Glutamatergic neuron (in vitro differentiated cells): ENCODE measurements around the gene ARHGEF28. TPM values are rescaled to one million over a fixed set of nuclear protein-coding genes. Genes with fewer than 3 reads are reported as not detected.

Source experiments
- DNase-seq: peaks from one replicate; pipeline ENCODE4 v3.0.0; 2022
- H3K27ac Mint-ChIP-seq: one replicate; pipeline ENCODE4 v1.8.0; 2020; ENCODE audit warnings: mild to moderate bottlenecking, mixed read lengths, inconsistent platforms; ENCODE audit not compliant: unreplicated experiment
- H3K27me3 Mint-ChIP-seq: one replicate; pipeline ENCODE4 v1.8.0; 2020; ENCODE audit warnings: mild to moderate bottlenecking, moderate library complexity, mixed read lengths, inconsistent platforms; ENCODE audit not compliant: unreplicated experiment
- H3K36me3 Mint-ChIP-seq: one replicate; pipeline ENCODE4 v1.8.0; 2020; ENCODE audit warnings: mild to moderate bottlenecking, mixed read lengths, inconsistent platforms; ENCODE audit not compliant: unreplicated experiment
- H3K4me1 Mint-ChIP-seq: one replicate; pipeline ENCODE4 v1.8.0; 2020; ENCODE audit warnings: mild to moderate bottlenecking, low read depth, mixed read lengths, inconsistent platforms; ENCODE audit not compliant: unreplicated experiment
- H3K4me3 Mint-ChIP-seq: one replicate; pipeline ENCODE4 v1.8.0; 2020; ENCODE audit warnings: mild to moderate bottlenecking, mixed read lengths, inconsistent platforms; ENCODE audit not compliant: unreplicated experiment
- H3K9me3 Mint-ChIP-seq: one replicate; pipeline ENCODE4 v1.8.0; 2020; ENCODE audit warnings: mild to moderate bottlenecking, moderate library complexity, mixed read lengths, inconsistent platforms; ENCODE audit not compliant: unreplicated experiment
- total RNA-seq: library from RNA; stranded (reverse); fragmentation: NEBNext Ultra II Directional; extraction: Animal tissue kit (Norgen Biotek cat#: 25700); gene quantifications from one replicate; pipeline ENCODE4 v1.2.1, GENCODE V29; 2021; ENCODE audit not compliant: unreplicated experiment
- TF ChIP-seq, protein P1 (sequence below): fragments of 200-600 bp; sonication (generic); IDR thresholded peaks from one replicate; pipeline ENCODE4 v1.5.0; 2021; ENCODE audit not compliant: partially characterized antibody, unreplicated experiment

The ARHGEF28 gene
- total RNA-seq, 1 donor from 2014 or later, result 0.47 TPM

DNA sequence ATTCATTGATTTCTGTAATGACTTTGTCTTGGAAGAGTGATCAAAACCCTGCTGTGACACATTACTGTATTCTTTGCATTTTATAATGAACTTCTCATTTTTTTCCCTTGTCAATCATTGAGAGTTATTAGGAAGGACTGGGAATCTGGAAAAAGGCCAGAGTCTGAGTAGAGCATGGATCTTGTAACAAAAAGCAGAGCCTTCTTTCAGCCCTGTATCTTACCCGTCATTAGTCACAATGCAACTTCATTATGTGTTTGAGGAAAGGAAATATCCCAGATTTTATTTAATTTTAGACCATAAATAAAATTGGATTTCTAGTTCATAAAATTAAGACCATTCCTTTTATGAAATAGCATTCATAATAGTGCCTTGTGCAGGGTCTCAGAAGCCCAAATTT is 131.4 kb downstream of the ARHGEF28 start:
- no peaks in the 10 kb centered on the region for H3K9me3 Mint-ChIP-seq
- H3K4me3 Mint-ChIP-seq, result no peak overlapping the region
- no peaks in the 10 kb centered on the region for H3K36me3 Mint-ChIP-seq
- TF ChIP-seq, protein P1, sequence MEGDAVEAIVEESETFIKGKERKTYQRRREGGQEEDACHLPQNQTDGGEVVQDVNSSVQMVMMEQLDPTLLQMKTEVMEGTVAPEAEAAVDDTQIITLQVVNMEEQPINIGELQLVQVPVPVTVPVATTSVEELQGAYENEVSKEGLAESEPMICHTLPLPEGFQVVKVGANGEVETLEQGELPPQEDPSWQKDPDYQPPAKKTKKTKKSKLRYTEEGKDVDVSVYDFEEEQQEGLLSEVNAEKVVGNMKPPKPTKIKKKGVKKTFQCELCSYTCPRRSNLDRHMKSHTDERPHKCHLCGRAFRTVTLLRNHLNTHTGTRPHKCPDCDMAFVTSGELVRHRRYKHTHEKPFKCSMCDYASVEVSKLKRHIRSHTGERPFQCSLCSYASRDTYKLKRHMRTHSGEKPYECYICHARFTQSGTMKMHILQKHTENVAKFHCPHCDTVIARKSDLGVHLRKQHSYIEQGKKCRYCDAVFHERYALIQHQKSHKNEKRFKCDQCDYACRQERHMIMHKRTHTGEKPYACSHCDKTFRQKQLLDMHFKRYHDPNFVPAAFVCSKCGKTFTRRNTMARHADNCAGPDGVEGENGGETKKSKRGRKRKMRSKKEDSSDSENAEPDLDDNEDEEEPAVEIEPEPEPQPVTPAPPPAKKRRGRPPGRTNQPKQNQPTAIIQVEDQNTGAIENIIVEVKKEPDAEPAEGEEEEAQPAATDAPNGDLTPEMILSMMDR, result no peak
- no peak overlapping the region for H3K27ac Mint-ChIP-seq
- no peak for DNase-seq
- H3K4me1 Mint-ChIP-seq, result no peaks in the 10 kb centered on the region
- H3K27me3 Mint-ChIP-seq, result no peaks in the 10 kb centered on the region

DNA sequence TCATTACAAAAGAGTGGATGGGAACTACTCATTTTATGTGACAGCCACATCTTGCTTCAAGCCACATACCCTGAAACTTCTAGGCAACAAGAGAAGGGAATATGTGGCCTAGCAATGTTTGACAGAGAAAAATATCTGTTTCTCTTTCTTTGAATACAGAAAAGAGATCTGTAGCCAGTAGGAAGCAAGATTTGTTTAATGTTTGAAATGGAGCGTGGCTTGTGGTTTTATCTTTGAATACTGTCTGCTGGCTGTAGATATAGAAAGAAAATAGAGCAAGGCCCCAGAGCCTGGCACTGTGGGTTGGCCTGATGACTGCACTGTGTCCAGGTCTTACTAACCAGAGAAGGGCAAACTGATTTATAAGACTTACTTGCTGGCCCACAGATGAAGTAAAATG is 133.8 kb downstream of the ARHGEF28 start:
- Mint-ChIP-seq H3K36me3 (no peaks in the 10 kb centered on the region), H3K4me3 (no peak overlapping the region), H3K27ac (no peak overlapping the region), H3K9me3 (no peaks in the 10 kb centered on the region), H3K27me3 (no peaks in the 10 kb centered on the region), H3K4me1 (no peaks in the 10 kb centered on the region)
- TF ChIP-seq, protein P1, result no peak
- DNase-seq, result no peak

DNA sequence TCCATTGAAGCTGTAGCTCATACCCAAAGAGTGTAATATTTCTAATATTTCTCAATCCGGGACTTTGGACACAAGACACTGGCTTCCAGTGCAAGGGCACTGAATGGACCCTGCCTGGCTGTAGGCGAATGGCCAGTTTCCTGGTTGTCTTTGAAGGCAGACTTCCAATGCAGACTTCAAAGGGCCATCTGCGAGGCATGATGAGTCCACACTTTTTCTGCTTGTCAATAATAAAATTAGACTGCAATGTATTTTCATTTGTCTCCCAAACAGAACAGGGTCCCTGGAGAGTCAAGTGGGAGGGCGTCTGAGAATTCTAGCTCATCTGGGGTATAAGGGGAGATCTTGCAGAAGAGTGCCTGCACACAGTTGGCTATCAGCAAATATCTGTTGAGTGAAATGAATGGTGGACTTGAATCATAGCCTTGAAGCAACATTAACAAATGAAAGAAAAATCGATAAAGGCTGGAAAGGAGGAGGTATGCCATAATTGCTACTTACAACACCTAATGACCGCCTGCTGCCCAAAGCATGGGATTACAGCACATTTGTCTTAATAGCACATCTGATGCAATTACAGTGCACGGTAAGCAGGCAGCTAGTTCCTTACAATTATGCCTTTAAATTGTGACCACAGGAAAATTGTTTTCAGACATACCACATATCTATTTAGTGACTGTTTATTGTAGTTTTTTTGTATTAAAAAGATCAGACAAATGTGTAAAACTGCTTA is 137.5 kb downstream of the ARHGEF28 start:
- Mint-ChIP-seq H3K27me3 (no peaks in the 10 kb centered on the region), H3K4me1 (no peaks in the 10 kb centered on the region)

DNA sequence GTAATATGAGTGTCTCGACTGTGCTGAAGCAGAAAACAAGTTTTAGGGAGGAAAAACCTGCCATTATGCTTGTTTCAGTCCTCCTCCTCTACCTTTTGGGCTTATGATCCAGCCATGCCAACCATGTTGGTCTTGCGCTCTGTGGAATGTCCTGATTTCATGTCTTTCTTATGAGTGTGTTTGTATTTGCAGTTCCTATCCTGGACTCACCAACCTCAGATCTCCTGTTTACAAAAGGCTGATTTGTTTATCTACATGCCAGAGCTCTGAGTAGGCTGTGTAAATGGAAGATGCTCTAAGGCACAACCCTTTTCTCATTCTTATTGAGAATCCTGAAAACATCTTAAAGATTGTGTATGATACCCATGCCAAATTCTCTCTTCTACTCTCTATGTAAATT is 138.6 kb downstream of the ARHGEF28 start:
- Mint-ChIP-seq H3K4me1 (no peaks in the 10 kb centered on the region), H3K27me3 (no peaks in the 10 kb centered on the region), H3K9me3 (no peaks in the 10 kb centered on the region), H3K36me3 (peaks cover 8% of the 10 kb centered on the region), H3K27ac (no peak overlapping the region), H3K4me3 (no peak overlapping the region)
- no peak for DNase-seq
- TF ChIP-seq, protein P1, result no peak

More for the DNA sequence above, 137.5 kb downstream of the ARHGEF28 start:
- TF ChIP-seq, protein P1, result no peak
- Mint-ChIP-seq H3K9me3 (no peaks in the 10 kb centered on the region), H3K4me3 (no peak overlapping the region), H3K27ac (no peak overlapping the region), H3K36me3 (peaks cover 8% of the 10 kb centered on the region)
- DNase-seq, result no peak

DNA sequence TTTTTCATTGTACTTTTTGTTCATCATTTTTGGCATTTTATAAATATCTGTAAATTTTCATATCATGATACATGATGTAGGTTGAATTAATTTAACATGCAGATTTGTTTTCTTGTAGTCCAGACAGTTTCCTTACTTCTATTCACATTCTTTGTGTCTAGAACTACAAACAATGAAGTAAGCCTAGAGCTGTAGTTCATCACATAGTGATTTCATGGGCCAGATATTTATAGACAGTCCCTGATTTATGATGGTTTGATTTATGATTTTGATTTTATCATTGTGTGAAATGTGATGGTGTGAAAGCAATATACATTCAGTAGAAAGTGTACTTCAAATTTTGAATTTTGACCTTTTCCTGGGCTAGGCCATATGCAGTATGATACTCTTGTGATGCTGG is 139.0 kb downstream of the ARHGEF28 start:
- TF ChIP-seq, protein P1, result no peak
- DNase-seq, result no peak
- Mint-ChIP-seq H3K36me3 (peaks cover 8% of the 10 kb centered on the region), H3K27ac (no peak overlapping the region), H3K4me1 (no peaks in the 10 kb centered on the region), H3K9me3 (no peaks in the 10 kb centered on the region), H3K27me3 (no peaks in the 10 kb centered on the region), H3K4me3 (no peak overlapping the region)
